Keratinocyte (primary cell): ENCODE results near the gene GPC5. TPM values are rescaled to one million over a fixed set of nuclear protein-coding genes. Genes with fewer than 3 reads are reported as not detected.

Experiments
- DNase-seq: peaks from one replicate; pipeline ENCODE4 v3.0.0-alpha.2; 2011; ENCODE audit warnings: low read depth, missing footprints, low spot score
- FAIRE-seq: peaks from 2 replicates; lab custom pipeline; 2011; peaks lifted over from hg19 to GRCh38; lab: Jason Lieb, UNC
- H2AFZ ChIP-seq: 2 replicates; pipeline ENCODE4 v1.6.0; 2012; ENCODE audit warnings: low read length, control low read depth, inconsistent platforms; ENCODE audit not compliant: control insufficient read depth
- H3K27ac ChIP-seq: 2 replicates; pipeline ENCODE4 v1.5.1; 2011; ENCODE audit warnings: low read length; ENCODE audit not compliant: control insufficient read depth, insufficient read depth
- H3K27me3 ChIP-seq: 3 replicates; pipeline ENCODE4 v1.6.0; 2011; ENCODE audit warnings: low read length; ENCODE audit not compliant: control insufficient read depth, insufficient read depth; ENCODE audit errors: extremely low read depth
- H3K36me3 ChIP-seq, 2 experiments: 2 replicates in 1 of 2; 3 replicates in 1 of 2; pipeline ENCODE4 v1.5.1; 2011; ENCODE audit warnings: low read length in 2 of 2, mild to moderate bottlenecking in 1 of 2; ENCODE audit not compliant: control insufficient read depth in 2 of 2, insufficient read depth in 2 of 2; ENCODE audit errors: extremely low read depth in 1 of 2
- H3K4me1 ChIP-seq: 3 replicates; pipeline ENCODE4 v1.5.1; 2011; ENCODE audit warnings: low read length; ENCODE audit not compliant: control insufficient read depth, insufficient read depth; ENCODE audit errors: extremely low read depth
- H3K4me2 ChIP-seq: 3 replicates; pipeline ENCODE4 v1.6.0; 2011; ENCODE audit warnings: low read depth, low read length; ENCODE audit not compliant: control insufficient read depth, insufficient read depth; ENCODE audit errors: extremely low read depth
- H3K4me3 ChIP-seq, 3 experiments: fragments of 200-600 bp in 1 of 3; sonication (generic) in 1 of 3; 2 replicates in 2 of 3; 3 replicates in 1 of 3; pipeline ENCODE4 v1.5.1; 2011 to 2016; ENCODE audit warnings: low read length in 3 of 3, mild to moderate bottlenecking in 3 of 3, control low read depth in 2 of 3, inconsistent platforms in 1 of 3, low read depth in 1 of 3, mixed read lengths in 1 of 3, mixed run types in 1 of 3, moderate library complexity in 1 of 3; ENCODE audit not compliant: control insufficient read depth in 2 of 3, insufficient read depth in 2 of 3; ENCODE audit errors: extremely low read depth in 1 of 3
- H3K79me2 ChIP-seq: 2 replicates; pipeline ENCODE4 v1.6.0; 2012; ENCODE audit warnings: low read length; ENCODE audit not compliant: control insufficient read depth, insufficient read depth
- H3K9ac ChIP-seq: 3 replicates; pipeline ENCODE4 v1.6.0; 2011; ENCODE audit warnings: low read length; ENCODE audit not compliant: control insufficient read depth, insufficient read depth; ENCODE audit errors: extremely low read depth
- H3K9me1 ChIP-seq: 3 replicates; pipeline ENCODE4 v1.6.0; 2011; ENCODE audit warnings: low read length; ENCODE audit not compliant: control insufficient read depth, insufficient read depth; ENCODE audit errors: extremely low read depth
- H3K9me3 ChIP-seq: 2 replicates; pipeline ENCODE4 v1.5.1; 2012; ENCODE audit warnings: low read depth, low read length; ENCODE audit not compliant: control insufficient read depth
- H4K20me1 ChIP-seq: 3 replicates; pipeline ENCODE4 v1.6.0; 2011; ENCODE audit warnings: low read length; ENCODE audit not compliant: control insufficient read depth, insufficient read depth; ENCODE audit errors: extremely low read depth
- CTCF ChIP-seq, 3 experiments: IDR thresholded peaks in 1 of 3; conservative IDR thresholded peaks in 1 of 3; optimal IDR thresholded peaks in 1 of 3; 2 replicates in 2 of 3; 3 replicates in 1 of 3; pipeline versions ENCODE3 to v1.5.1; 2011; ENCODE audit warnings: low read length in 3 of 3, mild to moderate bottlenecking in 3 of 3, moderate library complexity in 2 of 3, control low read depth in 1 of 3, inconsistent platforms in 1 of 3; ENCODE audit not compliant: insufficient read depth in 2 of 3; ENCODE audit errors: extremely low read depth in 1 of 3
- EZH2 ChIP-seq: IDR thresholded peaks from one replicate; pipeline ENCODE4 v1.6.1; 2012; ENCODE audit warnings: inconsistent platforms, mild to moderate bottlenecking, low read length, moderate library complexity
- dilution Hi-C: fragments of 300-500 bp; cut with MboI; formaldehyde crosslinking; loops from one replicate; pipeline ENCODE4 v1.7.0; 2020; ENCODE audit warnings: low sequenced_read_pairs; ENCODE audit not compliant: extremely low pct_ligation_motif_present
- polyA plus RNA-seq, 5 experiments: library from polyadenylated mRNA; depleted of rRNA in 3 of 5; stranded (reverse) in 3 of 5; stranded (forward) in 1 of 5; unstranded in 1 of 5; fragments of >200 nt; gene quantifications; 1 replicate in 1 of 5; 2 replicates in 3 of 5; 3 replicates in 1 of 5; pipeline versions ENCODE4 v1.2.1 to v1.2.3, GENCODE V29; 2011 to 2012; ENCODE audit warnings: missing spikeins in 2 of 5, low read depth in 1 of 5, low replicate concordance in 1 of 5

GPC5 gene
- polyA plus RNA-seq, 1 donor (not counting 4 experiments of a cell fraction or from before 2014, with no cell fraction given) = 0.10 TPM

- no peak for DNase-seq
- dilution Hi-C loops = no loop called here
- H3K4me1 ChIP-seq = no peaks in the 10 kb centered on the region
- no peaks in the 10 kb centered on the region for H4K20me1 ChIP-seq
- H3K27me3 ChIP-seq = no peaks in the 10 kb centered on the region
- no peaks in the 10 kb centered on the region for H3K9me1 ChIP-seq
- H3K4me2 ChIP-seq = no peak overlapping the region
- FAIRE-seq = no peak
- H3K9me3 ChIP-seq = no peaks in the 10 kb centered on the region
- no peaks in the 10 kb centered on the region for H3K79me2 ChIP-seq
- no peak overlapping the region for H3K27ac ChIP-seq
- TF ChIP-seq CTCF (optimal IDR thresholded peaks at IDR 0.05 in 1 of 3, IDR thresholded peaks at IDR 0.05 in 1 of 3, conservative IDR thresholded peaks at IDR 0.05 in 1 of 3; ENCODE audit: extremely low read depth in 1 of 3, insufficient read depth in 2 of 3, low read length in 3 of 3) = no peak
- TF ChIP-seq EZH2 = no peak
- H3K4me3 ChIP-seq = no peak overlapping the region
- no peak overlapping the region for H2AFZ ChIP-seq
- no peak overlapping the region for H3K9ac ChIP-seq
- no peaks in the 10 kb centered on the region for H3K36me3 ChIP-seq
These were observed 1432.4 kb downstream of the GPC5 start for GRCh38 chr13:92830821-92831220.

GRCh38 chr13:92833071-92833470, 1434.7 kb downstream of the GPC5 start:
- H3K4me2 ChIP-seq = no peak overlapping the region
- no peaks in the 10 kb centered on the region for H3K9me3 ChIP-seq
- H3K9ac ChIP-seq = no peak overlapping the region
- TF ChIP-seq EZH2 (no peak), CTCF (optimal IDR thresholded peaks at IDR 0.05 in 1 of 3, IDR thresholded peaks at IDR 0.05 in 1 of 3, conservative IDR thresholded peaks at IDR 0.05 in 1 of 3; ENCODE audit: extremely low read depth in 1 of 3, insufficient read depth in 2 of 3, low read length in 3 of 3) (no peak)
- H3K4me3 ChIP-seq = no peak overlapping the region
- H3K79me2 ChIP-seq = no peaks in the 10 kb centered on the region
- dilution Hi-C loops = no loop called here
- no peak for DNase-seq
- H3K36me3 ChIP-seq = no peaks in the 10 kb centered on the region
- no peak overlapping the region for H3K27ac ChIP-seq
- H3K9me1 ChIP-seq = no peaks in the 10 kb centered on the region
- H3K4me1 ChIP-seq = no peaks in the 10 kb centered on the region
- H4K20me1 ChIP-seq = no peaks in the 10 kb centered on the region
- H2AFZ ChIP-seq = no peak overlapping the region
- H3K27me3 ChIP-seq = no peaks in the 10 kb centered on the region
- FAIRE-seq = no peak
